CD8-positive, alpha-beta memory T cell (primary cell): ENCODE data around the gene LEP. TPM values are rescaled to one million over a fixed set of nuclear protein-coding genes. Genes with fewer than 3 reads are reported as not detected.

Experiments used
- CTCF ChIA-PET: fragments of 350-600 bp; sonication (Branson Sonifier 250); formaldehyde crosslinking; loops from one replicate; lab custom pipeline; 2021; ENCODE audit warnings: antibody characterized with exemption; lab: Charles Lee
- POLR2A ChIA-PET: fragments of 350-600 bp; sonication (Branson Sonifier 250); formaldehyde crosslinking; loops from one replicate; lab custom pipeline; 2021; ENCODE audit warnings: antibody characterized with exemption; lab: Charles Lee
- DNase-seq, 5 donors: peaks; one replicate each; pipeline versions ENCODE4 v3.0.0 to v3.0.0-alpha.2; 2020 to 2022; ENCODE audit warnings: mixed read lengths in 1 of 5
- H3K27ac ChIP-seq: one replicate; pipeline ENCODE4 v1.7.0; 2013; ENCODE audit warnings: low read depth, mild to moderate bottlenecking, low read length, moderate library complexity
- H3K27me3 ChIP-seq: 2 replicates; pipeline ENCODE4 v1.7.0; 2013; ENCODE audit warnings: low read length, mild to moderate bottlenecking; ENCODE audit not compliant: insufficient read depth, poor library complexity, severe bottlenecking
- H3K36me3 ChIP-seq: 2 replicates; pipeline ENCODE4 v1.7.0; 2013; ENCODE audit warnings: mild to moderate bottlenecking, low read length, moderate library complexity; ENCODE audit not compliant: insufficient read depth
- H3K4me1 ChIP-seq: 2 replicates; pipeline ENCODE4 v1.7.0; 2013; ENCODE audit warnings: mild to moderate bottlenecking, low read length, moderate library complexity; ENCODE audit not compliant: insufficient read depth
- H3K4me3 ChIP-seq: 2 replicates; pipeline ENCODE4 v1.7.0; 2013; ENCODE audit warnings: mild to moderate bottlenecking, low read length
- H3K9me3 ChIP-seq: 2 replicates; pipeline ENCODE4 v1.7.0; 2013; ENCODE audit warnings: mild to moderate bottlenecking, low read length
- H3K27ac Mint-ChIP-seq, 8 donors: one replicate each; pipeline ENCODE4 v1.8.0; 2020 to 2021; ENCODE audit warnings: mixed read lengths in 8 of 8, mild to moderate bottlenecking in 6 of 8, inconsistent platforms in 3 of 8, moderate library complexity in 3 of 8
- H3K27me3 Mint-ChIP-seq, 2 donors: one replicate each; pipeline ENCODE4 v1.8.0; 2020 to 2021; ENCODE audit warnings: mixed read lengths in 2 of 2, mild to moderate bottlenecking in 1 of 2, moderate library complexity in 1 of 2
- H3K36me3 Mint-ChIP-seq, 3 donors: one replicate each; pipeline ENCODE4 v1.8.0; 2020 to 2021; ENCODE audit warnings: mixed read lengths in 3 of 3, inconsistent platforms in 1 of 3, mild to moderate bottlenecking in 1 of 3
- H3K4me1 Mint-ChIP-seq, 3 donors: one replicate each; pipeline ENCODE4 v1.8.0; 2020 to 2021; ENCODE audit warnings: mixed read lengths in 3 of 3, inconsistent platforms in 1 of 3, mild to moderate bottlenecking in 1 of 3
- H3K4me3 Mint-ChIP-seq, 7 donors: one replicate each; pipeline ENCODE4 v1.8.0; 2020 to 2021; ENCODE audit warnings: mixed read lengths in 7 of 7, mild to moderate bottlenecking in 6 of 7, moderate library complexity in 4 of 7, inconsistent platforms in 2 of 7
- H3K9me3 Mint-ChIP-seq, 5 donors: one replicate each; pipeline ENCODE4 v1.8.0; 2020 to 2022; ENCODE audit warnings: mixed read lengths in 5 of 5, mild to moderate bottlenecking in 3 of 5, moderate library complexity in 2 of 5, inconsistent platforms in 1 of 5
- polyA plus RNA-seq: library from polyadenylated mRNA; unstranded; fragments of 300-500 nt; fragmentation: Illumina TruSeq; gene quantifications from one replicate; pipeline ENCODE4 v1.2.3, GENCODE V29; 2021
- total RNA-seq, 2 experiments: library from RNA; stranded (reverse); gene quantifications; one replicate each; pipeline ENCODE4 v1.2.3, GENCODE V29; 2021

Gene LEP
- total and polyA plus RNA-seq, 3 experiments from 2014 or later = not detected

- H3K27ac Mint-ChIP-seq = no peak overlapping the region
- ChIA-PET CTCF (no interaction called here), POLR2A (no interaction called here)
- no peaks in the 10 kb centered on the region for H3K9me3 ChIP-seq
- peaks cover 12 to 22% (median 17%) of the 10 kb centered on the region in 5 donors for H3K9me3 Mint-ChIP-seq
- H3K36me3 ChIP-seq = no peaks in the 10 kb centered on the region
- H3K4me1 Mint-ChIP-seq = no peaks in the 10 kb centered on the region
- no peak for DNase-seq
- peaks cover 23 to 43% of the 10 kb centered on the region in 2 donors for H3K27me3 Mint-ChIP-seq
- H3K4me3 Mint-ChIP-seq = no peak overlapping the region
- peaks cover 0 to 15% (median 3%) of the 10 kb centered on the region in 3 donors for H3K36me3 Mint-ChIP-seq
- H3K4me3 ChIP-seq = no peak overlapping the region
- H3K27me3 ChIP-seq = no peaks in the 10 kb centered on the region
- H3K27ac ChIP-seq = no peak overlapping the region
- no peaks in the 10 kb centered on the region for H3K4me1 ChIP-seq
Observed at GRCh38 chr7:128242661-128243060, 1.6 kb downstream of the LEP start.

GRCh38 chr7:128243273-128243672, 2.2 kb downstream of the LEP start:
- H3K36me3 Mint-ChIP-seq = peaks cover 0 to 13% (median under 1%) of the 10 kb centered on the region in 3 donors
- no peaks in the 10 kb centered on the region for H3K36me3 ChIP-seq
- no peak for DNase-seq

GRCh38 chr7:128244861-128245260, 3.8 kb downstream of the LEP start:
- POLR2A ChIA-PET = no interaction called here
- H3K36me3 ChIP-seq = no peaks in the 10 kb centered on the region

More at GRCh38 chr7:128243273-128243672, 2.2 kb downstream of the LEP start:
- no peaks in the 10 kb centered on the region for H3K27me3 ChIP-seq
- ChIA-PET POLR2A (no interaction called here), CTCF (no interaction called here)
- no peak overlapping the region for H3K4me3 ChIP-seq
- Mint-ChIP-seq H3K4me1 (no peaks in the 10 kb centered on the region), H3K9me3 (peaks cover 12 to 19% (median 14%) of the 10 kb centered on the region in 5 donors), H3K27me3 (peaks cover 23 to 43% of the 10 kb centered on the region in 2 donors), H3K4me3 (no peak overlapping the region), H3K27ac (no peak overlapping the region)
- H3K9me3 ChIP-seq = no peaks in the 10 kb centered on the region
- H3K4me1 ChIP-seq = no peaks in the 10 kb centered on the region
- H3K27ac ChIP-seq = no peak overlapping the region

GRCh38 chr7:128247108-128247507, 6.0 kb downstream of the LEP start:
- Mint-ChIP-seq H3K4me3 (peak overlapping the region in 1 of 7 donors; percentile 36), H3K9me3 (no peaks in the 10 kb centered on the region), H3K27me3 (peaks cover 9 to 30% of the 10 kb centered on the region in 2 donors), H3K4me1 (no peaks in the 10 kb centered on the region), H3K36me3 (peaks cover 0 to 2% (median 0%) of the 10 kb centered on the region in 3 donors), H3K27ac (peak overlapping the region in 1 of 8 donors; percentile 69)
- Histone ChIP-seq H3K4me3 (no peak overlapping the region), H3K9me3 (no peaks in the 10 kb centered on the region), H3K36me3 (no peaks in the 10 kb centered on the region), H3K27me3 (no peaks in the 10 kb centered on the region), H3K4me1 (no peaks in the 10 kb centered on the region), H3K27ac (no peak overlapping the region)
- ChIA-PET POLR2A (no interaction called here), CTCF (interaction anchor here (1.2 kb wide), 1 partner anchor 11 kb away, joined by 3 read pairs; no protein-coding TSS in a partner anchor)
- no peak for DNase-seq

More at GRCh38 chr7:128244861-128245260, 3.8 kb downstream of the LEP start:
- Mint-ChIP-seq H3K9me3 (peaks cover 0 to 5% (median 4%) of the 10 kb centered on the region in 5 donors), H3K4me3 (no peak overlapping the region), H3K27ac (peak overlapping the region in 1 of 8 donors; percentile 62), H3K36me3 (no peaks in the 10 kb centered on the region), H3K27me3 (peaks cover 18 to 41% of the 10 kb centered on the region in 2 donors), H3K4me1 (no peaks in the 10 kb centered on the region)
- H3K4me1 ChIP-seq = no peaks in the 10 kb centered on the region
- H3K4me3 ChIP-seq = no peak overlapping the region
- H3K27ac ChIP-seq = no peak overlapping the region
- DNase-seq = no peak
- CTCF ChIA-PET = no interaction called here
- no peaks in the 10 kb centered on the region for H3K27me3 ChIP-seq
- H3K9me3 ChIP-seq = no peaks in the 10 kb centered on the region

GRCh38 chr7:128247640-128248194, 6.6 kb downstream of the LEP start:
- Histone ChIP-seq H3K4me3 (no peak overlapping the region), H3K27ac (no peak overlapping the region), H3K9me3 (no peaks in the 10 kb centered on the region), H3K27me3 (no peaks in the 10 kb centered on the region), H3K36me3 (no peaks in the 10 kb centered on the region), H3K4me1 (no peaks in the 10 kb centered on the region)
- no peak for DNase-seq
- no peaks in the 10 kb centered on the region for H3K4me1 Mint-ChIP-seq
- POLR2A ChIA-PET = no interaction called here
- no peak overlapping the region for H3K4me3 Mint-ChIP-seq
- no peaks in the 10 kb centered on the region for H3K9me3 Mint-ChIP-seq
- H3K36me3 Mint-ChIP-seq = peaks cover 0 to 2% (median 0%) of the 10 kb centered on the region in 3 donors
- peak overlapping the region in 1 of 8 donors; percentile 69 for H3K27ac Mint-ChIP-seq
- peaks cover 7 to 25% of the 10 kb centered on the region in 2 donors for H3K27me3 Mint-ChIP-seq
- CTCF ChIA-PET = interaction anchor here (1.2 kb wide), 1 partner anchor 11 kb away, joined by 3 read pairs; no protein-coding TSS in a partner anchor

GRCh38 chr7:128251337-128251736, 10.3 kb downstream of the LEP start:
- no peak overlapping the region for H3K4me3 Mint-ChIP-seq
- Histone ChIP-seq H3K27me3 (no peaks in the 10 kb centered on the region), H3K27ac (no peak overlapping the region), H3K4me3 (no peak overlapping the region), H3K4me1 (no peaks in the 10 kb centered on the region), H3K36me3 (no peaks in the 10 kb centered on the region), H3K9me3 (no peaks in the 10 kb centered on the region)
- H3K27ac Mint-ChIP-seq = peak overlapping the region in 1 of 8 donors; percentile 33
- DNase-seq = no peak
- peaks cover 3 to 5% of the 10 kb centered on the region in 2 donors for H3K27me3 Mint-ChIP-seq
- no peaks in the 10 kb centered on the region for H3K9me3 Mint-ChIP-seq
- POLR2A ChIA-PET = no interaction called here
- H3K4me1 Mint-ChIP-seq = no peaks in the 10 kb centered on the region
- peaks cover 0 to 2% (median 0%) of the 10 kb centered on the region in 3 donors for H3K36me3 Mint-ChIP-seq
- CTCF ChIA-PET = no interaction called here

GRCh38 chr7:128253701-128254100, 12.6 kb downstream of the LEP start:
- no peaks in the 10 kb centered on the region for H3K36me3 ChIP-seq
- no peak for DNase-seq
- no peak overlapping the region for H3K4me3 ChIP-seq
- CTCF ChIA-PET = no interaction called here
- H3K4me1 ChIP-seq = no peaks in the 10 kb centered on the region
- POLR2A ChIA-PET = no interaction called here
- H3K4me3 Mint-ChIP-seq = no peak overlapping the region
- H3K27ac Mint-ChIP-seq = no peak overlapping the region
- H3K4me1 Mint-ChIP-seq = no peaks in the 10 kb centered on the region
- H3K36me3 Mint-ChIP-seq = peaks cover 0 to 2% (median 0%) of the 10 kb centered on the region in 3 donors
- no peaks in the 10 kb centered on the region for H3K27me3 ChIP-seq
- no peaks in the 10 kb centered on the region for H3K9me3 Mint-ChIP-seq
- H3K27ac ChIP-seq = no peak overlapping the region
- H3K27me3 Mint-ChIP-seq = peaks cover 5 to 8% of the 10 kb centered on the region in 2 donors
- no peaks in the 10 kb centered on the region for H3K9me3 ChIP-seq

GRCh38 chr7:128254470-128254869, 13.4 kb downstream of the LEP start:
- H3K36me3 ChIP-seq = no peaks in the 10 kb centered on the region
- Mint-ChIP-seq H3K4me1 (no peaks in the 10 kb centered on the region), H3K4me3 (no peak overlapping the region), H3K36me3 (peaks cover 0 to 4% (median 0%) of the 10 kb centered on the region in 3 donors), H3K27ac (no peak overlapping the region), H3K27me3 (peaks cover 8 to 11% of the 10 kb centered on the region in 2 donors), H3K9me3 (no peaks in the 10 kb centered on the region)
- CTCF ChIA-PET = no interaction called here
- POLR2A ChIA-PET = no interaction called here
- no peak for DNase-seq
- no peaks in the 10 kb centered on the region for H3K9me3 ChIP-seq
- no peak overlapping the region for H3K4me3 ChIP-seq
- no peaks in the 10 kb centered on the region for H3K27me3 ChIP-seq
- H3K4me1 ChIP-seq = no peaks in the 10 kb centered on the region
- H3K27ac ChIP-seq = no peak overlapping the region
